ENCODE measurements around the gene CLC.
"Not testable (repeated sequence)": the region's sequence is repeated elsewhere in the genome, so short reads cannot be mapped to it uniquely, and the experiment has no call there.

- not testable (repeated sequence) for TF ChIP-seq CTCF, POLR2A (IDR thresholded peaks at IDR 0.05)
Observed at GRCh38 chr19:39720144-39720543, 17.7 kb downstream of the CLC start.
